Activated T-helper 17 cell treated with anti-CD3 and anti-CD28 coated beads, Interleukin-2, amount 50 U/mL, for 72 hours (primary cell): ENCODE data around the gene CYTH1. TPM values are rescaled to one million over a fixed set of nuclear protein-coding genes. Genes with fewer than 3 reads are reported as not detected.

ENCODE experiments used
- ATAC-seq: fragments of 150-1000 bp; cut with Tn5 transposase; replicated peaks from 2 replicates; pipeline ENCODE4 v1.10.0; 2021; ENCODE audit warnings: mild to moderate bottlenecking, moderate library complexity
- H3K27ac Mint-ChIP-seq: one replicate; pipeline ENCODE4 v1.8.0; 2022; ENCODE audit warnings: mixed read lengths
- H3K27me3 Mint-ChIP-seq: one replicate; pipeline ENCODE4 v1.8.0; 2022; ENCODE audit warnings: mixed read lengths
- H3K36me3 Mint-ChIP-seq: one replicate; pipeline ENCODE4 v1.8.0; 2022; ENCODE audit warnings: low read depth, mild to moderate bottlenecking, mixed read lengths
- H3K4me1 Mint-ChIP-seq: one replicate; pipeline ENCODE4 v1.8.0; 2022; ENCODE audit warnings: mixed read lengths
- H3K4me3 Mint-ChIP-seq: one replicate; pipeline ENCODE4 v1.8.0; 2022; ENCODE audit warnings: mild to moderate bottlenecking, mixed read lengths
- H3K9me3 Mint-ChIP-seq: one replicate; pipeline ENCODE4 v1.8.0; 2022; ENCODE audit warnings: mixed read lengths
- total RNA-seq, 2 donors: library from RNA; stranded (reverse); gene quantifications; one replicate each; pipeline ENCODE4 v1.2.3, GENCODE V29; 2022

The CYTH1 gene
- total RNA-seq, 2 donors from 2014 or later = 173 to 195 TPM

DNA sequence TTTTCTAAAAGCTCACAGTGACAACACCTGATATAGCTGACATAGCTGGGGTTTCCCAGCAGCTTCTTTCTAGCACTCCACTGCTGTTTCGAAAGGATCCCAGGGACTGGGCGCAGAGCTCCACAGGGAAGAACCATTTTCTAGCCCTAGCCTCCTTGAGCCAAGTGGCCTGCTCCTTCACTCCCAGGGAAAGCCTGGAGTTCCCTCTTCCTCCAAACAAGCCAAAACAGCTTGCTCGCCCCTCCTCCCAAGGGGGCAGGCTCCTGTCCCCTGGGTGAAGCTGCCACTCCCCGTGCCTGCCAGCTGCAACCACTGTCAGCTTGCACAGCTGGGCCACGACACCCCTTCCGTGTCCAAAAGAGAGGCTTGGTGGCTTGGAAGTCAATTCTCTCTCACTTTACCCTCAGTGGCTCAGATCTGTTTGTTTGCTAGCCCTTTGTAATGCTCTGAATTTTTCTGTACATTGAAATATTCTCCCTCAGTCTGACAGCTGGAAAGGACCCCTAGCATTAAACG, 59.8 kb downstream of the CYTH1 start:
- no peak for ATAC-seq
- Mint-ChIP-seq H3K4me3 (peak overlapping the region; percentile 79), H3K9me3 (no peaks in the 10 kb centered on the region), H3K36me3 (peaks cover 45% of the 10 kb centered on the region), H3K27me3 (no peaks in the 10 kb centered on the region), H3K4me1 (peaks cover 77% of the 10 kb centered on the region), H3K27ac (peak overlapping the region; percentile 86)

DNA sequence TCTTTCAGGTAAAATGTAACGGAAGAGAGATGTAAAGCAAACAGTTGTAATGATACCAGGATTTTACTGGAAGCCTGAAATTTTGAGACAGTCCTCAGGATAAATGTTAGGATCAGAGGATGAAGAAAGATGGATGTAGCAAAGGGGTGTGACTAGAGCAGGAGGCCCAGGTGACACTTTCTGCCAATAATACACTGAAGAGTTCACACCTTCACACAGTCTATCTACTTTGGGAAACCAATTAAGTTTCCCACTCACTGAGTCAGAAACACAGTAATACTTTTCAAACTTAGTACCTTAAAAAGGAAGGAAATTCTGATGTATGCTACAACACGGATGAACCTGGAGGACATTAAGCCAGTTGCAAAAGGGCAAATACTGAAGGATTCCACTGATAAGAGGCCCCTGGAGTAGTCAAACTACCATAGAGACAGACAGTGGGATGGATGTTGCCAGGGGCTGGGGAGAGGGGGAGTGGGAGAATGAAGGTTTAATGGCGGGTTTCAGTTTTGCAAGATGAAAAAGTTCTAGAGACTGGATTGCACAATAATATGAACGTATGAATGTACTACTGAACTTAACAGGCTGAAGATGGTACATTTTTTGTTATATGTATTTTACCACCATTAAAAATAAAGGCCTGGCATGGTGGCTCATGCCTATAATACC, 62.3 kb downstream of the CYTH1 start:
- peaks cover 78% of the 10 kb centered on the region for H3K4me1 Mint-ChIP-seq
- peaks cover 37% of the 10 kb centered on the region for H3K36me3 Mint-ChIP-seq
- ATAC-seq = peak; percentile 79
- H3K4me3 Mint-ChIP-seq = peak overlapping the region; percentile 77
- H3K27me3 Mint-ChIP-seq = no peaks in the 10 kb centered on the region
- H3K27ac Mint-ChIP-seq = peak overlapping the region; percentile 66
- H3K9me3 Mint-ChIP-seq = no peaks in the 10 kb centered on the region

DNA sequence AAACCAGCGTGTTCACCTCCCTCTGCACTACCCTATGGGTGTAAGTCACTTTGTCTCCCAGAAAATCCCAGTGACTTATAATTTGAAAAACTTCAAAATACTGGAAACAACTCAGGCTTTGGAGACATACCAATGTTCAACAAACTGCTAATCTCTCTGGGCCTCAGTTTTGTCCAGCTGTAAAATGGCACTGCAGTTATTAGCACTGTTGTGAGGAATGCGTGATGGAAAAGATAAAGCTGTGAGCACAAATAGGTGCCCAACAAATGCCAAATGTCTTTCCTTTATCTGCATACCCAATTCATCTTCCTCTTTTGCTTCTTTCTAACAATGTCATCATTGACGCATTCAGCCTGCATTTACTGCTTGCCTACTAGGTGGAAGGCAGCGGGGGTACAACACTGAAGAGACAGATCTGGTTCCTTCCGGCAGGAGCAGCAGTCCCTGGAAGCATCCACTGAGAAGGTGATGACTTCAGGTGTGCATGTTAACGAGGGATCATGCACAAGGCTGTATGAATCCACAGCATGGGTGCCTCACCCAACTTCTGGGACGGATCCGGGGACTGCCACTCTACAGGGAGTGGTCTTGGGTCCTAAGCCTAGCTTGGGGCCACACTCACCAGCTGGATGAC, 63.4 kb downstream of the CYTH1 start:
- Mint-ChIP-seq H3K27ac (peak overlapping the region; percentile 66), H3K4me3 (peak overlapping the region; percentile 77), H3K4me1 (peaks cover 74% of the 10 kb centered on the region), H3K27me3 (no peaks in the 10 kb centered on the region), H3K36me3 (peaks cover 32% of the 10 kb centered on the region), H3K9me3 (no peaks in the 10 kb centered on the region)
- ATAC-seq = no peak

DNA sequence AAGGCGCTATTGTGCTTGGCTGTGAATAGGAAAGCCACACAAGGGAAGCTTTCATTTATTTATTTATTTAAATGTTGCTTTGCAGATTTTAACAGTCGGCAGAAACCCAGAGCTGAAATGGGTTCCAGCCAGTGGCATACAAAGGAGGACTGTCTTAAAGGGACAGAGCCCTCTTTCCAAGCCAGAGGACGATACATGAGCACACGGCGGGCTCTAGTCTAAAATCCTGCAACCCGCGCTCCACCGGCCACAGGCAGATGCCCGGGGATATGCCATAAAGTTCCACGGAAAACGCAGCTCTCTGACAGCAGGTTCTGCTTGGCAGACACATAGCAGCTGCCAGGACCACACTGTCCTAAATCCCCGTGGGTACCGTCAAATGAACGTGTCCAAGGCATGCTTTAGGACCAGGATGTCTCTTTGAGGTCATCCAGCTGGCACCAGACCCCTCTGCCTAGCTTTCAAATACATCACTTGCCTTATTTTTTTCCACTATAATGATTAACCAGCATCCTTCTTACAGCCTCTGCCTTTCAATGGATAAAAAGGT, 64.6 kb downstream of the CYTH1 start:
- Mint-ChIP-seq H3K9me3 (no peaks in the 10 kb centered on the region), H3K27ac (peak overlapping the region; percentile 66), H3K4me3 (peak overlapping the region; percentile 77), H3K36me3 (peaks cover 30% of the 10 kb centered on the region), H3K27me3 (no peaks in the 10 kb centered on the region), H3K4me1 (peaks cover 62% of the 10 kb centered on the region)
- no peak for ATAC-seq

DNA sequence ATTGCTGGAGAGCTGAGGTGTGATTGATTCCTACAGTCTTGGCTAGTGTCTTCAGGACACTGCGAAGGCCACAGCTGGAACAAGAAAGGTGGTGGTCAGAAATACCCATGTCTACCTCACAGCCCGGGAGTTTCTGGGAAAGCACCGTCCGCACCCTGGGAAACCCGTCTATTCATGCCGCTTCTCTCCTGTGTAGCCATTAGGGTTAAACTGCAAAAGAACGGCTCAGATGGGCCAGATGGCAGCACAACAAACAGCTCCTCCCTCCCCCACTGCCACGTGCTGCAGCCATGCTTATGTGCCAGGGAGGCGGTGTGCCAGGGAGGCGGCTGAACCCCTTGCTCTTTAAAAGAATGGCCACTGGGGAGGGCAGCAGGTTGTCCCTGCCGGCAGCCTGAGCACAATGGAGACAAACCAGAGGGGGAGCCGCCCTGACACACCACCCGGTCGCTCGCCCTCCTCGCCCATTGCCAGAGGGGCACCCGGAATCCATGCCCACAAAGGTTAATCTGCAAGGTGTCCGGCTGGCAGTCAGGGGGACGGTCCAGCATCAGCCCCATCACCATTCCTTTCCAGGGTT, 65.2 kb downstream of the CYTH1 start:
- peak; percentile 10 for ATAC-seq
- peak overlapping the region; percentile 77 for H3K4me3 Mint-ChIP-seq

DNA sequence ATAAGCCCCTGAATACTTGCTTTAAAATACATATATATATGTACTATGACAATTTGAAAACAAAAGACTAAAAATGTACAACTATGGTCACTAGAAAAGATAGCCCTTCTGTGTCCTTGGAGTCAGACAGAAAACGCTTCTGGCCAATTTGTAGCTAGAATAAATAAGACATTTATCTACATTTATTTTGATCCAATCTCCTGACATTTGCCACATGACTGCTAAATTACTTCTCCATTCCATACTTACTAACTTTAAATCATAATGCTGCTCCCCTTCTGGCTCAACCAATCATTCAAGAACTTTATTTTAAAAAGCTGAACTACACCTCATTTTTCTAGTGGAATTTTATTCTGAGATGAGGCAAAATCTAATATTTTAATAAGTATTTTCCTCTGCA, 65.8 kb downstream of the CYTH1 start:
- Mint-ChIP-seq H3K27ac (peak overlapping the region; percentile 82), H3K9me3 (no peaks in the 10 kb centered on the region), H3K4me3 (peak overlapping the region; percentile 77), H3K27me3 (no peaks in the 10 kb centered on the region), H3K36me3 (peaks cover 38% of the 10 kb centered on the region), H3K4me1 (peaks cover 67% of the 10 kb centered on the region)
- ATAC-seq = no peak

More for the DNA sequence above, 65.2 kb downstream of the CYTH1 start:
- Mint-ChIP-seq H3K9me3 (no peaks in the 10 kb centered on the region), H3K27ac (peak overlapping the region; percentile 51), H3K27me3 (no peaks in the 10 kb centered on the region), H3K36me3 (peaks cover 32% of the 10 kb centered on the region), H3K4me1 (peaks cover 61% of the 10 kb centered on the region)

DNA sequence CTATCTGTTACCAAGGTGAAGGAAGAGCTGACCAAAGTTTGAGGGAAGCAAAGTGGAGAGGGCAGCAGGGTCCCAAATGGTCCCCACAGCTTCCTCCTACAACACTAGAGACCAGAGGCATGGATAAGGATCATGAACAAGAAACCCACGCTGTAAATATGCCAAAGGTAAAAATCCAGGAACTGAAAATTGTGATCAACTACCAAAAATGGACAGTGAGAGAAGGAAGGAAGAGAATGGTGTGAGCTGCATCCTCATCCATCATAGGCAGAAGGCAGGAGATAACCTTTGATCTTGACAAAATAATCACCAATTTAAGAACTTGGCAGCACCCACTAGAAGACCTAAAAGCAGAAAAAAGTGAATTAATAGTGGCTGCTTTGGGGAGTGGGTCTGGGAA, 66.2 kb downstream of the CYTH1 start:
- Mint-ChIP-seq H3K4me1 (peaks cover 67% of the 10 kb centered on the region), H3K9me3 (no peaks in the 10 kb centered on the region), H3K4me3 (peak overlapping the region; percentile 77), H3K27me3 (no peaks in the 10 kb centered on the region), H3K27ac (peak overlapping the region; percentile 82), H3K36me3 (peaks cover 38% of the 10 kb centered on the region)
- no peak for ATAC-seq

DNA sequence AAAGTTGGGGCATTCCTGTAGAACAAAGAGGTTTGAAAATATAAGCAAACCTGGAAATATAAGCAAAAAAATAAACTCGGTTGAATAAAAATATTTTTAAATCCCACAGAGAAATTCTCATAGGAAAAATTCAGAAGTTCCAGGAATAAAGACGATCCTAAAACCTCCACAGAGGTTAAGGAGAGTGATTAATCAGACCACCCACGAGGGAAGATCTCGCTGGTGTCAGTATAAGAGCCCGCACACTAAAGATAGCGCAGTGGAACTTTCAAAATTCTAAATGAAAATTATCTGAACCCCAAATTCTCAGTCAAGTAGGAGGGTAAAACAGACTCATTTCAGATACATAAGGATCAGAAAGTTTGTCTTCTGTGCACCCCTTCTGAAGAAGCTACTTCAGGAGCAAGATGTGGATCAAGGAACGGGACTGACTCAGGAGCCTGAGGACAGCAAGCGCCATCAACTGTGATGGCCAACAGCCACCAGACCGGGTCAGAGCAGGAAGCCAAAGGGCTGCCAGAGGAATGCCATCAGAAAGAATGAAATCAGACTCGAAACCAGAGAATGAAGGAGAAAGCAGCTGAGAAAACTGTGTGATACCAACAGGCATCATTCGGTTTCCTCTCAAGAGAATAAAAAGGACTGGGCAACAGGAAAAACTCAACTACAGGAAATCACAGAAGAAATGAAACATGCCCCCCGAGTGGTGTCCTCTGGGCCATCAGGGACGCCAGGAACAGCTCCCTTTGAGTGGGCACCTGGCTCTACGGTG, 66.9 kb downstream of the CYTH1 start:
- Mint-ChIP-seq H3K27ac (peak overlapping the region; percentile 82), H3K36me3 (peaks cover 44% of the 10 kb centered on the region), H3K27me3 (no peaks in the 10 kb centered on the region), H3K9me3 (no peaks in the 10 kb centered on the region), H3K4me3 (peak overlapping the region; percentile 77), H3K4me1 (peaks cover 72% of the 10 kb centered on the region)
- ATAC-seq = peak; percentile 25

DNA sequence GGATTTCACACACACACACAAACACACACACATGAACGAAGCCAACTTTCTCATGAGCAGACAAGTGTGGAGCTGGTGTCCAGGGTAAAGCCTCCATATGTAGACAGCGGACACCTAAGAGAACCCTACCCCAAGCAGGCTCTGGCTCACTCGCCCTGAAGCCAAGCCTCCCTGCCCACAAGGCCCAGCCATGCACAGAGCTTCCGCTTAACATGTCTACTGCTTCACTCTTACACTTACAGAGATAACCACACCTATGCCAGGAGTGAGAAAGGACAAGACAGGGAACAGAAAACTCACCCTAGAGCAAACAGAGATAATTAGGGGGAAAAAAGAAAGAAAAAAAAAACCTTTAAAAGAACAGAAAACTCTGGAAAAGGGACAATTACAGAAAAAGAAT, 67.5 kb downstream of the CYTH1 start:
- peak overlapping the region; percentile 77 for H3K4me3 Mint-ChIP-seq
- H3K27me3 Mint-ChIP-seq = no peaks in the 10 kb centered on the region
- H3K36me3 Mint-ChIP-seq = peaks cover 48% of the 10 kb centered on the region
- peak overlapping the region; percentile 82 for H3K27ac Mint-ChIP-seq
- H3K9me3 Mint-ChIP-seq = no peaks in the 10 kb centered on the region
- peaks cover 72% of the 10 kb centered on the region for H3K4me1 Mint-ChIP-seq
- ATAC-seq = no peak

DNA sequence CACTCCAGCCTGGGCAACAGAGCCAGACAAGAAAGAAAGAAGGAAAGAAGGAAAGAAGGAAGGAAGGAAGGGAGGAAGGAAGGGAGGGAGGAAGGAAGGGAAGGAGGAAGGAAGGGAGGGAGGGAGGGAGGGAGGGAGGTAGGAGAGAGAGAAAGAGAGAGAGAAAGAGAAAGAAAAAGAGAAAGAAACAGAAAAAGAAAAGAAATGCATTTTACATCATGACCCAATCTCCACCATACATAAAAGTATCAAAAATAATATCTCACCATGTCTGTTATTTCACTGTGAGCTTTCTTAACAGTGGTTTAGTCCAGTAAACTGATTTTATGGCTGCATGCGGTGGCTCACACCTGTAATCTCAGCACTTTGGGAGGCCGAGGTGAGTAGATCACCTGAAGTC, 70.0 kb downstream of the CYTH1 start:
- peak overlapping the region; percentile 46 for H3K27ac Mint-ChIP-seq
- no peak for ATAC-seq
- H3K27me3 Mint-ChIP-seq = no peaks in the 10 kb centered on the region
- H3K9me3 Mint-ChIP-seq = no peaks in the 10 kb centered on the region
- peaks cover 63% of the 10 kb centered on the region for H3K4me1 Mint-ChIP-seq
- H3K4me3 Mint-ChIP-seq = peak overlapping the region; percentile 23
- H3K36me3 Mint-ChIP-seq = peaks cover 66% of the 10 kb centered on the region

DNA sequence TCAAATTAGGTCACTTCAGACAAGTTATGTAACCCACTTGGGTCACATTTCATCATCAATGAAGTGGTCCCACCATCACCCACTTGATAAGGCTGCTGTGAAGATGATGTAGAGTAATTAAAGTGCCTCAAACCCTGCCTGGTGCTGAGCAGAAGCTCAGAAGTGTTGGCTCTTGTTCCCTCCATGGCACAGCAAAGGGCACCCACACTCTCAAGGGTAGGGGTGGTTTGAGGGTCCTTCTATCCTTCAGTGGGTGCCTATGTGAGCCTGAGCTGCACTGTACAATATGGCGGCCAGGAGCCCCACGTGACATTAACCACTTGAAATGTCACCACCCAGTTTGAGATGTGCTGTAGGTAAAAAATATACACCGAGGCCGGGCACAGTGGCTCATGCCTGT, 71.5 kb downstream of the CYTH1 start:
- peak overlapping the region; percentile 72 for H3K27ac Mint-ChIP-seq
- H3K4me1 Mint-ChIP-seq = peaks cover 49% of the 10 kb centered on the region
- no peak for ATAC-seq
- H3K9me3 Mint-ChIP-seq = no peaks in the 10 kb centered on the region
- peaks cover 71% of the 10 kb centered on the region for H3K36me3 Mint-ChIP-seq
- no peaks in the 10 kb centered on the region for H3K27me3 Mint-ChIP-seq
- H3K4me3 Mint-ChIP-seq = peak overlapping the region; percentile 65

DNA sequence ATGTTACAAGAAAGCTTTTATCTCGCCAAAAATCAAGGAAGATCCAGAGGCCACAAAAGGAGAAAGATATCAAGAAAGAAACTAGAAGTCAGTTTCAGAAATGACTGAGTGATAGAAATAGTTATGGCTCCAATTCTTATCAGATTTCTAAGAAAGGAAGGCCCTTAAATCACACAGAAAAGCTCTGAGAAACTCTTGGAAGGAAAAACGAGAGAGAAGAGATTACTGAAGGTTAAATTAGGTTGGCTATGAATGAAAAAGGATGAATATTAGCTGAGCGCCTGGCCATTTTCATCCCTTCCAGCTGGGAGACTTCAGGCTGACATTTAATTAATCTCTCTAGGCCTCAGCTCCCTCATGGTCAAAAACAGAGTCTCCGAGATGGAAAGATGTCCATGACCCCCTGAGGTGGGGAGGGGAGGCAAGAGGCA, 72.3 kb downstream of the CYTH1 start:
- peak overlapping the region; percentile 65 for H3K4me3 Mint-ChIP-seq

DNA sequence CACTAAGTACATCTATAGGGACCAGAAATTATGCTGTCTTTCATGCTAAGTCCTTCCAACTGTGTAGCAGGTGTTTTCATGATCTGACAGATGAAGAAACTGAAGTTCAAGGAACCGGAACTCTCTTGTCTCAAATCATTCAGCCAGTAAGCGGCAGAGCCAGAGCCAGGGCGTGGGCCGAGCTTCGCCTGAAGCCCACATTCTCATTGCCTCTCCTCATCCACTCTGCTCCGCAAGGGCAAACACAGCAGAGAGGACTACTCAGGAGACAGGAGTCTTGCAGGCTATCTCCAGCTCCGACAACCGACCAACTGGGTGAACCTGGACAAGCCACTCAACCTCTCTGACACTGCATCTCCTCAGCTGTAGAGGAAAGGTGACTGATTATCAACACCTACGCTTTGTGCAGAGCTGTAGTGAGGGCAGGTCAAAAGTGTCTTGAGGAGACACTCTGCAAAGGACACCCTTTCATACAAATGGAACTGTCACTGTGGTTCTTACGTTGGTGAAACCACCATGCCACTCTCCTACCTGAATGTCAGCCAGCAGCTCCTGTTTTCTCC, 72.9 kb downstream of the CYTH1 start:
- no peaks in the 10 kb centered on the region for H3K27me3 Mint-ChIP-seq
- peak overlapping the region; percentile 75 for H3K27ac Mint-ChIP-seq
- H3K4me3 Mint-ChIP-seq = peak overlapping the region; percentile 65
- no peaks in the 10 kb centered on the region for H3K9me3 Mint-ChIP-seq
- peaks cover 39% of the 10 kb centered on the region for H3K4me1 Mint-ChIP-seq
- ATAC-seq = peak; percentile 80
- H3K36me3 Mint-ChIP-seq = peaks cover 71% of the 10 kb centered on the region

More for the DNA sequence above, 72.3 kb downstream of the CYTH1 start:
- Mint-ChIP-seq H3K4me1 (peaks cover 44% of the 10 kb centered on the region), H3K9me3 (no peaks in the 10 kb centered on the region), H3K27ac (peak overlapping the region; percentile 72), H3K27me3 (no peaks in the 10 kb centered on the region), H3K36me3 (peaks cover 71% of the 10 kb centered on the region)
- peak; percentile 49 for ATAC-seq
